ENCODE measurements around the gene MPHOSPH10.
"Not testable (repeated sequence)": the region's sequence is repeated elsewhere in the genome, so short reads cannot be mapped to it uniquely, and the experiment has no call there.

DNA sequence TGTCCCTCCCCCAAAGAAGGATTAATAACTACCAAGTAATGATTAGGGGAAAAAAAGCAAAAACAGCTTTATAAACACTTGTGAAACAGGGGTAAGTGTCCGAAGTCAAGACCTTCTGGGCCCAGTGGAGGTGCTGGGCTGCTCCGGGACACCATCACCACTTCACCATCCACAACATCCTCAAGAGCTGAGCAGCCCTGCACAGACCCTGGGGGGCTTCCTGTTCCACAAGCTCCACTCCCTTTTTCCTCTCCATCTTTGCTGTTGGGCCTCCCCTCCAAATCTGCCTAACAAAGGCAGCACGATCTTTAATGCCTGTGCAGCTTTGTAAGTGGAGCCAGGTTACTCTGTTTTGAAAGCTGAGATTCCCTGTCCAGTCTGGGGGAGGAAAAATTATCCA lies 47.1 kb upstream of the MPHOSPH10 start:
- TF ChIP-seq POLR2A (IDR thresholded peaks at IDR 0.05; ENCODE audit: low read length); RCOR1 (IDR thresholded peaks at IDR 0.05; ENCODE audit: low read depth, low read length); JUNB (IDR thresholded peaks at IDR 0.05); KDM1A (IDR thresholded peaks at IDR 0.05; ENCODE audit: low read depth); FOSL2 (IDR thresholded peaks at IDR 0.05); FOSL2 (CRISPR knock-in tag; IDR thresholded peaks at IDR 0.05); ESRRA (IDR thresholded peaks at IDR 0.05; ENCODE audit: borderline replicate concordance, low read length): not testable (repeated sequence)
- TF ChIP-seq, protein P1, sequence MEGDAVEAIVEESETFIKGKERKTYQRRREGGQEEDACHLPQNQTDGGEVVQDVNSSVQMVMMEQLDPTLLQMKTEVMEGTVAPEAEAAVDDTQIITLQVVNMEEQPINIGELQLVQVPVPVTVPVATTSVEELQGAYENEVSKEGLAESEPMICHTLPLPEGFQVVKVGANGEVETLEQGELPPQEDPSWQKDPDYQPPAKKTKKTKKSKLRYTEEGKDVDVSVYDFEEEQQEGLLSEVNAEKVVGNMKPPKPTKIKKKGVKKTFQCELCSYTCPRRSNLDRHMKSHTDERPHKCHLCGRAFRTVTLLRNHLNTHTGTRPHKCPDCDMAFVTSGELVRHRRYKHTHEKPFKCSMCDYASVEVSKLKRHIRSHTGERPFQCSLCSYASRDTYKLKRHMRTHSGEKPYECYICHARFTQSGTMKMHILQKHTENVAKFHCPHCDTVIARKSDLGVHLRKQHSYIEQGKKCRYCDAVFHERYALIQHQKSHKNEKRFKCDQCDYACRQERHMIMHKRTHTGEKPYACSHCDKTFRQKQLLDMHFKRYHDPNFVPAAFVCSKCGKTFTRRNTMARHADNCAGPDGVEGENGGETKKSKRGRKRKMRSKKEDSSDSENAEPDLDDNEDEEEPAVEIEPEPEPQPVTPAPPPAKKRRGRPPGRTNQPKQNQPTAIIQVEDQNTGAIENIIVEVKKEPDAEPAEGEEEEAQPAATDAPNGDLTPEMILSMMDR (IDR thresholded peaks at IDR 0.05), result not testable (repeated sequence)
- TF ChIP-seq, protein P2, sequence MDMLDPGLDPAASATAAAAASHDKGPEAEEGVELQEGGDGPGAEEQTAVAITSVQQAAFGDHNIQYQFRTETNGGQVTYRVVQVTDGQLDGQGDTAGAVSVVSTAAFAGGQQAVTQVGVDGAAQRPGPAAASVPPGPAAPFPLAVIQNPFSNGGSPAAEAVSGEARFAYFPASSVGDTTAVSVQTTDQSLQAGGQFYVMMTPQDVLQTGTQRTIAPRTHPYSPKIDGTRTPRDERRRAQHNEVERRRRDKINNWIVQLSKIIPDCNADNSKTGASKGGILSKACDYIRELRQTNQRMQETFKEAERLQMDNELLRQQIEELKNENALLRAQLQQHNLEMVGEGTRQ (IDR thresholded peaks at IDR 0.05), result not testable (repeated sequence)
- TF ChIP-seq, protein P3, sequence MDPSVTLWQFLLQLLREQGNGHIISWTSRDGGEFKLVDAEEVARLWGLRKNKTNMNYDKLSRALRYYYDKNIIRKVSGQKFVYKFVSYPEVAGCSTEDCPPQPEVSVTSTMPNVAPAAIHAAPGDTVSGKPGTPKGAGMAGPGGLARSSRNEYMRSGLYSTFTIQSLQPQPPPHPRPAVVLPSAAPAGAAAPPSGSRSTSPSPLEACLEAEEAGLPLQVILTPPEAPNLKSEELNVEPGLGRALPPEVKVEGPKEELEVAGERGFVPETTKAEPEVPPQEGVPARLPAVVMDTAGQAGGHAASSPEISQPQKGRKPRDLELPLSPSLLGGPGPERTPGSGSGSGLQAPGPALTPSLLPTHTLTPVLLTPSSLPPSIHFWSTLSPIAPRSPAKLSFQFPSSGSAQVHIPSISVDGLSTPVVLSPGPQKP (IDR thresholded peaks at IDR 0.05; ENCODE audit: low read depth, low read length), result not testable (repeated sequence)

Measured in A549 (cell line).